LNCaP clone FGC (cell line): ENCODE results near the gene IFT122.

Experiments
- DNase-seq: peaks from one replicate; pipeline ENCODE4 v3.0.0-alpha.2; 2011; ENCODE audit warnings: low read depth
- H3K4me3 ChIP-seq: 2 replicates; pipeline ENCODE4 v1.5.1; 2011; ENCODE audit warnings: mild to moderate bottlenecking, low read depth, low read length, control low read depth
- TF ChIP-seq, protein P1 (sequence below): IDR thresholded peaks from 2 replicates; pipeline ENCODE4 v1.5.1; 2012; ENCODE audit warnings: mild to moderate bottlenecking; ENCODE audit not compliant: control insufficient read depth, insufficient read depth; ENCODE audit errors: extremely low read depth

IFT122 gene

DNA sequence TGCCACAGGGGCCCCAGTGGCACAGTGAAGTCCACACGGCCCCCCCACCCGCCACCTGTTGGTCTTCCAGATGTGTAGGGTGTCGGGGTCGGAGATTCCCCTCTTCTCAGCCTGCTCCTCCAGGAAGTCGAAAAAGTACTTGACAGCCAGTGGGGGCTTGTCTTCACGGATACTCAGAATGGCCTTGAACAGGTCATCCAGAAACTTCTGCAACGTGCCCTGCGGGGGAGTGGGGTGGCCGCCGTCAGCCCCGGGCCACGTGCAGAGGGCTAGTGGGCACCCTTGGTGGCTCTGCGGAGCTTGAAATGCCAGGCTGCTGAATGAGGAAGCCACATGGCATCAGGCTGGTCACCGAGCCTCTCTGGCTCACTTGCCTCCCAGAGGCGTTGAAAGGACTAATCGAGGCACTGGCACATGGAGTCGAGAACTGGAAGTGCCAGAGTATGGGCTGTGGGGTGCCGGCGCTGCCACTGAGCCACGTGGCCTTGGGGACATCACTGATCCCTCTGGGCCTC is 119.6 kb downstream of the IFT122 start:
- no peak for DNase-seq
- no peak overlapping the region for H3K4me3 ChIP-seq

DNA sequence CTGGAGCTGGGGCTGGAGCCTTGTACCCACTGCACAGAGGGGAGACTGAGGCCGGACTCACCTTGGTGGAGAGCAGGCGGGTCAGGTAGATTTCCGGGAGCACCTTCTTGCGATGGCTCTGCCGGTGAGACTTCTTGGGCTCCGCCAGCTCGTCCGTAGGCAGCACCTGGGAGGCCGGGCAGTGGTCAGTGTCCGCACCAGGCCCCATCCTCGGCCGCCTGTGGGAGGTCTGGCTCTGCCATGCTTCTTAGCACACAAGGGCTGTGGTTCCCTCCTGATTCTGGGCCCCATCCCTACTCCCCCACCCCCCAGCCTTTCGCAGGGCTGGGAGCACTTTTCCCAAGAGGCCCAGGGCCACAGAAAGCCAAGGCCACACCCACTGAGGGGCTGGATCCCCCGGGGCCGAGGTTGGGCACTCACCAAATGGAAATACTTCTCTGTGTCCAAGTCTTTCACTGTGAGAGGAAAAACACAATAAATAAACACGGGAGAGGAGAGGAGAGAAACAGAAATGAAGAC is 120.3 kb downstream of the IFT122 start:
- DNase-seq: no peak
- TF ChIP-seq, protein P1, sequence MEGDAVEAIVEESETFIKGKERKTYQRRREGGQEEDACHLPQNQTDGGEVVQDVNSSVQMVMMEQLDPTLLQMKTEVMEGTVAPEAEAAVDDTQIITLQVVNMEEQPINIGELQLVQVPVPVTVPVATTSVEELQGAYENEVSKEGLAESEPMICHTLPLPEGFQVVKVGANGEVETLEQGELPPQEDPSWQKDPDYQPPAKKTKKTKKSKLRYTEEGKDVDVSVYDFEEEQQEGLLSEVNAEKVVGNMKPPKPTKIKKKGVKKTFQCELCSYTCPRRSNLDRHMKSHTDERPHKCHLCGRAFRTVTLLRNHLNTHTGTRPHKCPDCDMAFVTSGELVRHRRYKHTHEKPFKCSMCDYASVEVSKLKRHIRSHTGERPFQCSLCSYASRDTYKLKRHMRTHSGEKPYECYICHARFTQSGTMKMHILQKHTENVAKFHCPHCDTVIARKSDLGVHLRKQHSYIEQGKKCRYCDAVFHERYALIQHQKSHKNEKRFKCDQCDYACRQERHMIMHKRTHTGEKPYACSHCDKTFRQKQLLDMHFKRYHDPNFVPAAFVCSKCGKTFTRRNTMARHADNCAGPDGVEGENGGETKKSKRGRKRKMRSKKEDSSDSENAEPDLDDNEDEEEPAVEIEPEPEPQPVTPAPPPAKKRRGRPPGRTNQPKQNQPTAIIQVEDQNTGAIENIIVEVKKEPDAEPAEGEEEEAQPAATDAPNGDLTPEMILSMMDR: no peak
- no peak overlapping the region for H3K4me3 ChIP-seq

More for the DNA sequence above, 119.6 kb downstream of the IFT122 start:
- TF ChIP-seq, protein P1: no peak

DNA sequence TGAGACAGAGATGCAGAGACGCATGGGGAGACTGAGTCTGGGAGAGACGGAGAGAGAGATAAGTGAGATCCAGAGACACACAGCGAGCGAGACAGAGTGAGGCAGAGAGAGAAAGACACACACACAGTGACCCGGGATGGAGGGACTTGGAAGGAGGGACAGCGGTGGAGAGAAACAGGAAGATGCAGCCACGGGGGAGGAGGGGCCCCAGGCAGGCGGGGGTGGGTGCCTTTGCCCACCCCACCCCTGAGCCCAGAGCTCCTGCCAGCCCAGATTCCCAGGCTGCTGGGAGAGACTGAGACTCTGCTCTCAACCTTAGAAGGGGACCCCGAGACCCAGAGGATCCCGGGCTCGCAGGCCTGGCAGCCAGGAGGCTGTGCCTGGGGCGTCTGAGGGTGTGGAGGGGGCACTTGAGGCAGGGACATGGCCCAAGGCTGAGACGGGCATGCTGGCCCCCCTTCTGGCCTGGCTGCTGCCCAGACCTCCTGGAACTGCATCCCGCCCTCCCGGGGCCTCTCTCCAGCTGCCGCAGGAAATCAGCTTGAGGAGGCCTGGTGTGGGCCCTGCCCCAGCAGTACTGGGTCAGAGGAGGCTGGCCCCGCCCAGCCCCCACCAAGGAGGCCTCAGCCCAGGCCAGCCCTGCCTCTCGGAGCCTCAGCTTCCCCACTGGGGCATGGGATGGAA is 121.0 kb downstream of the IFT122 start:
- DNase-seq: no peak

DNA sequence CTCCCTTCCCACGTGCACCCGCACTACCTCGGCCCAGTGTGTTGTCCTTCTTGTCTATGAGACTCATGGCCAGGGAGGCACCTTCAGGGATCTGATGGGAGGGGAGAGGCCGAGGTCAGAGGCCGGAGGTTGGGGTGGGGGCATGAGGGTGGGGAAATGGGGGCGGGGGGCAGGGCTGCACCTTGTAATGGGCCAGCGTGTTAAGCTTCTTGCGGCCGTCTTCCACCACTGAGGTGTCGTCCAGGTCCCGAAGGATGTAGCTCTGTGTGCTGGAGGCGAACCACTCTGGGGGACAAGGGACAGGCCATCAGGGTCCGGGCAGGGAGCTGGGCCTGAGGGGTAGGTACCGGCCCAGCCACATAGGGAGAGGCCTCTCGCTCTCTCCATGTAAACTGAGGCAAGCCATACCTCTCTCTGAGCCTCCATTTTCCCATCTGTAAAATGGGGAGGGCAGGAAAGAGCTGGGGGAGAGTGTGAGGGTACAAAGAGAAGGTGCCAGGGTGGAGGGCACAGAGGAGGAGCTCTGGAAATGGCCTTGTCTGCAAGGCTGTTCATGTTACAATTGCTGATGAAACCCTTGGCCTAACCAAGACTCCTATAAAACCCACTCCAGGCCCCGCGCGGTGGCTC is 121.7 kb downstream of the IFT122 start:
- no peak overlapping the region for H3K4me3 ChIP-seq
- TF ChIP-seq, protein P1: no peak

More for the DNA sequence above, 121.0 kb downstream of the IFT122 start:
- H3K4me3 ChIP-seq: no peak overlapping the region
- TF ChIP-seq, protein P1: no peak

DNA sequence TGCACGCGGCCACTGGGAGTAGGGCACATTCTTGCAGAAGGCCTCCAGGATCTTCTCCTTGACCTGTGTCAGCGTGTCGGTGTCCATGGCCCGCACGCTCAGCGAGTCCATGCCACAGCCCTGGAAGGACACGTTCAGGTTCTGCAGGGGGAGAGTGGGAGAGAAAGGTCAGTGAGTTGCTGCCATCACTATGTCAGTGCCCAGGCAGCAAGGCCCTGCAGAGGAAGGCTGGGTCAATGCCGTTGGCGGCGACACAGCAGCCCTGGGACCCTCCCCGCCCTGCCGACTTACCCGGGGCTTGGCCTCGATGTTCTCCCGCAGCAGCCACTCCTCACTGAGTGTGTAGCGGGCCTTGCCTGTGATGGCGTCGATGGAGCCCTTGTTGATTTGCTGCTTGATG is 122.8 kb downstream of the IFT122 start:
- no peak for DNase-seq
- no peak overlapping the region for H3K4me3 ChIP-seq
- TF ChIP-seq, protein P1: no peak

More for the DNA sequence above, 121.7 kb downstream of the IFT122 start:
- no peak for DNase-seq

DNA sequence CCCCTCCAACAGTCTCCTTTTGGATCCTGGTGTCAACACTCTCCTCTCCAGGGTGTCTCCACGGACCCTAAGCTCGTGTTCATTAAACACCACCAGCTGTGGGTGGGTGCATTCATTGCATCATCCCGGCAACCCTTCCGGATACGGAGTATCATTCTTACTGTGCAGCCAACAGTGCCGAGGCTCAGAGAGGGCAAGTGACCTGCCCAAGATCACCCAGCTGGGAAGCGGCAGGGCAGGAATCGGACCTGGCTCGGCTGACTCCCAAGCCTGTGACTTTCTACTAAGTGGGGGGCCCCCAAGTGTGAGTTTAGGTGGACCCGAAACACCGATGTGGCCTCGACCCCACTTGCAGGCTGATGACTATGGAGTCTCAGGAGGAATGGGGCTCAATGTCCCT is 123.3 kb downstream of the IFT122 start:
- TF ChIP-seq, protein P1: no peak
- DNase-seq: no peak
- H3K4me3 ChIP-seq: no peak overlapping the region
